Choroid plexus epithelial cell (primary cell): ENCODE results near the gene MGAT5B.
A peak's percentile ranks its signal among the peaks of the same experiment; 100 is the strongest.

Experiments used
- DNase-seq: peaks from one replicate; pipeline ENCODE4 v3.0.0-alpha.2; 2010; ENCODE audit warnings: low read depth
- H3K4me3 ChIP-seq: 2 replicates; pipeline ENCODE4 v1.5.1; 2011; ENCODE audit warnings: low read depth, mild to moderate bottlenecking, control low read depth, low read length, moderate library complexity
- TF ChIP-seq, protein P1 (sequence below): conservative IDR thresholded peaks from 2 replicates; pipeline ENCODE4 v1.5.1; 2011; ENCODE audit warnings: low read depth, mild to moderate bottlenecking, control low read depth, inconsistent platforms, low read length, moderate library complexity

MGAT5B gene

DNA sequence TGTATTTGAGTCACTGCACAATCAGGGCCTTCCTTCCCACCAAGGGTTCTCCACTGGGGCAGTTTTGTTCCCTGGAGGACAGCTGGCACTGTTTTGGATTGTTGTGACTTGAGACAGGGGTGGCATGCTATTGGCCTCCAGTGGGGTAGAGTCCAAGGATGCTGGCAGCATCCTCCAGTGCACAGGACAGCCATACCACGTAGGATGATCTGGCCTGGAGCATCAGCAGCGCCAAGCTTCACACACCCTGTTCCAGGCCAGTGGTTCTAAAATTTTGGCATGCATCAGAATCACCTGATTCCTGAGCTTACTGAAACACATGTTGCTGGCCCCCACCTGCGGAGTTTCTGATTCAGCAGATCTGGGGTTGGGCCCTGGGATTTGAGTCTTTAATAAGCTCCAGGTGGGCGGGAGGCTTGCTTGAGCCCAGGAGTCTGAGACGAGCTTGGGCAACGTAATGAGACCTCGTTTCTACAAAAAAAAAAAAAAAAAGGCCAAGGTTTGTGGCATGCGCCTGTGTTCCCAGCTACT is 83.2 kb downstream of the MGAT5B start:
- H3K4me3 ChIP-seq, result no peak overlapping the region
- TF ChIP-seq, protein P1, sequence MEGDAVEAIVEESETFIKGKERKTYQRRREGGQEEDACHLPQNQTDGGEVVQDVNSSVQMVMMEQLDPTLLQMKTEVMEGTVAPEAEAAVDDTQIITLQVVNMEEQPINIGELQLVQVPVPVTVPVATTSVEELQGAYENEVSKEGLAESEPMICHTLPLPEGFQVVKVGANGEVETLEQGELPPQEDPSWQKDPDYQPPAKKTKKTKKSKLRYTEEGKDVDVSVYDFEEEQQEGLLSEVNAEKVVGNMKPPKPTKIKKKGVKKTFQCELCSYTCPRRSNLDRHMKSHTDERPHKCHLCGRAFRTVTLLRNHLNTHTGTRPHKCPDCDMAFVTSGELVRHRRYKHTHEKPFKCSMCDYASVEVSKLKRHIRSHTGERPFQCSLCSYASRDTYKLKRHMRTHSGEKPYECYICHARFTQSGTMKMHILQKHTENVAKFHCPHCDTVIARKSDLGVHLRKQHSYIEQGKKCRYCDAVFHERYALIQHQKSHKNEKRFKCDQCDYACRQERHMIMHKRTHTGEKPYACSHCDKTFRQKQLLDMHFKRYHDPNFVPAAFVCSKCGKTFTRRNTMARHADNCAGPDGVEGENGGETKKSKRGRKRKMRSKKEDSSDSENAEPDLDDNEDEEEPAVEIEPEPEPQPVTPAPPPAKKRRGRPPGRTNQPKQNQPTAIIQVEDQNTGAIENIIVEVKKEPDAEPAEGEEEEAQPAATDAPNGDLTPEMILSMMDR, result no peak
- DNase-seq, result no peak

DNA sequence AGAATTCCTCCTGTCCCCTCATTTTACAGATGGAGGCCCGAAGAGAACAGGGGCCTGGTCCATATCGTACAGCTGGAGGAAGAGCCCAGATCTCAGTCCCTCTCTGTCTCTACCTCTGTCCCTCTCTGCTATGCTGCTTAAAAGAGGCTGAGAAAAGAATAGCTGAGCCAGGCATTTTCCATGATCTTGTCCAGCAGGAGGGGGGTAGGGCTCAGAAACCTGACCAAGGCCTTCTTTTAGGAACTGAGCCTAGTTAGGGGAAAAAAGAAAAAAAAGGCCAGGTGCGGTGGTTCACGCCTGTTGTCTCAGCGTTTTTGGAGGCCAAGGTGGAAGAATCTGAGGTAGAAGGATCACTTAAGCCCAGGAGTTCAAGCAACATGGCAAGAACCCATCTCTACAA is 84.2 kb downstream of the MGAT5B start:
- H3K4me3 ChIP-seq, result no peak overlapping the region
- TF ChIP-seq, protein P1, result no peak
- DNase-seq, result no peak

DNA sequence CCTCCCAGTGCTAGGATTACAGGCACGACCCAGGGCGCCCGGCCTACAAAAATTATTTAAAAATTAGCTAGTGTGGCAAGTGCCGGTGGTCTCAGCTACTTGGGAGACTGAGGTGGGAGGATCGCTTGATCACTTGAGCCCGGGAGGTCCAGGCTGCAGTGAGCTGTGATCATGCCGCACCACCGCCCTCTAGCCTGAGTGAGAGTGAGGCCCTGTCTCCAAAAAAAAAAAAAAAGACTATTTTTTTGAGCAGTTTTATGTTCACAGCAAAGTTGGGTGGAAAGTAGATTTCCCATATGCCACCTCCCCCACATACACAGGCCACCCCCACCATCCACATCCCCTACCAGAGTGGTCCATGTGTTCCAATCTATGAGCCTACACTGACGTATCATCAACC is 84.9 kb downstream of the MGAT5B start:
- H3K4me3 ChIP-seq, result no peak overlapping the region
- TF ChIP-seq, protein P1, result no peak
- DNase-seq, result no peak

DNA sequence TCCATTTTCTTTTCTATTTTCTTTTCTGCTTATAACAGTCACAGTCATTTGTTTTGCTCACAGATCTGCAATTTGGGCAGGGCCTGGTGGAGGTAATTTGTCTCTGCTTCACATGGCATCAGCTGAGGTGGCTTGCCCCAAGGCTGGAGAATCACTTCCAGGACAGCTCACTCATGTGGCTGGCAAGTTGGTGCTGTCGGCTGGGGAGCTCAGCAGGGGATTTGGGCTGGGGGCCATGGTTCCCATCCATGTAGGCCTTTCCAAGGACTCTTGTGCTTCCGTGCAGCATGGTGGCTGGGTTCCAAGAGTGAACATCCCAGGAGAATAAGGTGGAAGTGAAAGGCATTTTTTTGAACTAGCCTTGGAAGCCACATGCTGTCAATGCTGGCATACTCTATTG is 85.7 kb downstream of the MGAT5B start:
- no peak overlapping the region for H3K4me3 ChIP-seq
- no peak for DNase-seq
- TF ChIP-seq, protein P1, result no peak

DNA sequence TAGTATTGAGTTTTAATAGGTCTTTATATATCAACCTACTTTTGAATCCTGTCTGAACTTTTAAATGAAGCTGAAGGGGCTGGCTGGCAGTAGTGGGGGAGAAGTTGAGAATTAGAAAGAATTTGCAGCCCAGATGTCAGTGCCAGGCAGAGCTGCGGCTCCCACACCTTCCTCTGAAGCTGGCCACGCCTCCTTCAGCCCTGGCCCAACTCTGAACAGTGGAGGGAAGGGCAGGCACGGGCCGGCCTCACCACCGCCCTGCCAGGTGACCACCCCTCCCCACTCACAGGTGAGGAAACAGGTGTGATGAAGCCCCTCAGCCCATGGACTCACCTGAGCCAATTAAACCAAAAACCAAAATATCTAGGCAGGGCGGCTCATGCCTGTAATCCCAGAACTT is 87.0 kb downstream of the MGAT5B start:
- TF ChIP-seq, protein P1, result no peak

DNA sequence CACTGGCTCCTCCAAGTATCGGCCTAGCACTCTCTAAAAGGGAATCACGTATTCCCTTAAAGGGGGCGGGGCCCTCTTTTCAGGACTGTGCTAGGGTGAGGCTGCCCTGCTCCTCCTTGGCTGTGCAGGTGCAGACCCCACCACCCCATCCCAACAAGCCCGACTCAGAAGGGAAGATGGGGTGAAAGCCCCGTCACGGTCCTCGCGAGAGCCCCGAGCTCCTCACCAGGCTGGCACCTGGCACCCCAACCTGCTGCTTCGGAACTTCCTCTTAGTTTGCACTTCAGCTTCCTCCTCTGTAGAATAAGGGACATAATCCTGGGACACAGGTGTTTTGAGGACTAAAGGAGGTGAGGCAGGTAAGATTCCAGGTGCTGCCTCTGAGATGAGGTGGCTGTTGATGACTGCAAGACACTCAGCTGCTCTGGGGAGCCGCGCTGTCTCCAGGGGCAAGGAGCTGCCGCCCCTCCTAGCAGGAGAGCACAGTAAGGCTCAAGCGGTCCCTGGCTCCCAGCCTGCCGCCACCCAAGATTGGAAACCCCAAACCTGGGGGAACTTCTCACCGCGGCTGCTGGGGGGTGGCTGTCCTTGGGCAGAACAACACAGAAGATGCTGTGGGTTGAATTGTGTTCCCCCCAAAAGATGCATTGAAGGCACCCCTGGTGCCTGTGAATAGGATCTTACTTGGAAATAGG is 88.8 kb downstream of the MGAT5B start:
- TF ChIP-seq, protein P1, result no peak
- no peak overlapping the region for H3K4me3 ChIP-seq
- DNase-seq, result no peak

More for the DNA sequence above, 87.0 kb downstream of the MGAT5B start:
- H3K4me3 ChIP-seq, result no peak overlapping the region
- no peak for DNase-seq

DNA sequence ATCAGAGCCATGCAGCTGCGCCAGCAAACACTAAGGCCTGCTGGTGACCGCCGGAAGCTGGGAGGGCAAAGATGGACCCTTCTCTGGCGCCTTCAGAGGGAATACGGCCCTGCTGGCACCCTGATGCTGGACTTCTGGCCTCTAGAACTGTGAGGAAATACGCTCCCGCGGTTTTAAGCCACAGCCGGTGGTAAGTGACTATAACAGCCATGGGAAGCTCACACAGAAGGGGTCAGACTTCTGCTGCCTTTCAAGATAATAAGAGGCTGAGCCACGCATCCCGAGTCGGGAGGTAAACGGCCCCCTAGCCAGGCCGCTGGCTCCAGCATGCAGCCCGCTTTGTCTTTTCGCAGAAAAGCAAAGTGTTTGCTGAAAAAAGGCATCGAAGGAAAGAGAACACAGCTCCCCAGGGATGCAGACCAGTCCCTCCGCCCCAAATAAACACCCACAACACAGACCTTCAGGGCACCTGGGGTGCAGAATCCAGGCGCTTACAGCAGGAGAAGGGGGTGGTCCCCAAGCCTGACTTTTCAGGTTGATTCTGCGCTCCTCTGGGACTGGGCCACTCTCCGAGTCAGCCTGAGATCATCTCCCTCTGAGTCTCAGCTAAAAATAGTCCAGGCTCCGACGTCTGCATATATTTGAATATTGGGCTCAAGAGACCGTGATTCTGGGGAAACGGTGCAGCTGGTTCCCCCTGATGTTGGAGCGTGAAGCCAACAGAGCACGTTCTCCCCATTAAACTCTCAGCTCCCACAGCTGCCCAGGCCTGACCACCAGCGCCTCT is 89.7 kb downstream of the MGAT5B start:
- DNase-seq, result peak; percentile 29
- H3K4me3 ChIP-seq, result no peak overlapping the region

More for the DNA sequence above, 89.7 kb downstream of the MGAT5B start:
- TF ChIP-seq, protein P1, result no peak
